Liver (tissue), 9 donors: ENCODE measurements around the gene MYBPC2. TPM values are rescaled to one million over a fixed set of nuclear protein-coding genes. Genes with fewer than 3 reads are reported as not detected.
A peak's percentile ranks its signal among the peaks of the same experiment; 100 is the strongest.

ENCODE experiments used
- DNase-seq: peaks from one replicate; pipeline ENCODE4 v3.0.0-alpha.2; 2017; ENCODE audit warnings: low spot score
- H3K27ac ChIP-seq, 2 donors: one replicate each; pipeline ENCODE4 v1.7.0; 2013; ENCODE audit warnings: inconsistent platforms in 2 of 2, low read length in 2 of 2, control low read depth in 1 of 2, low read depth in 1 of 2, mild to moderate bottlenecking in 1 of 2
- H3K27me3 ChIP-seq, 4 donors: one replicate each; pipeline versions ENCODE4 v1.6.1 to v1.7.0; 2013; ENCODE audit warnings: low read length in 3 of 4, inconsistent platforms in 1 of 4, mild to moderate bottlenecking in 1 of 4, moderate library complexity in 1 of 4; ENCODE audit not compliant: control insufficient read depth in 4 of 4, insufficient read depth in 4 of 4
- H3K36me3 ChIP-seq, 4 donors: one replicate each; pipeline versions ENCODE4 v1.6.1 to v1.7.0; 2013; ENCODE audit warnings: low read length in 3 of 4, mild to moderate bottlenecking in 3 of 4, low read depth in 1 of 4, moderate library complexity in 1 of 4; ENCODE audit not compliant: control insufficient read depth in 4 of 4, insufficient read depth in 3 of 4
- H3K4me1 ChIP-seq, 4 donors: one replicate each; pipeline versions ENCODE4 v1.6.1 to v1.7.0; 2013; ENCODE audit warnings: low read length in 3 of 4, mild to moderate bottlenecking in 3 of 4, moderate library complexity in 1 of 4; ENCODE audit not compliant: control insufficient read depth in 4 of 4, insufficient read depth in 4 of 4
- H3K4me3 ChIP-seq, 3 donors: one replicate each; pipeline versions ENCODE4 v1.6.1 to v1.7.0; 2013; ENCODE audit warnings: low read length in 3 of 3, control low read depth in 1 of 3, low read depth in 1 of 3, mild to moderate bottlenecking in 1 of 3
- H3K9ac ChIP-seq, 2 donors: one replicate each; pipeline ENCODE4 v1.7.0; 2013; ENCODE audit warnings: low read length in 2 of 2, mild to moderate bottlenecking in 2 of 2, moderate library complexity in 2 of 2, control low read depth in 1 of 2, low read depth in 1 of 2
- H3K9me3 ChIP-seq, 4 donors: one replicate each; pipeline versions ENCODE4 v1.6.1 to v1.7.0; 2013; ENCODE audit warnings: low read length in 3 of 4; ENCODE audit not compliant: control insufficient read depth in 4 of 4
- CTCF ChIP-seq: fragments of 150-350 bp; IDR thresholded peaks from 2 replicates; pipeline ENCODE4 v1.5.1; 2017; ENCODE audit warnings: improper control_type of control experiment, low read depth, low read length; ENCODE audit not compliant: missing input control
- EGR1 ChIP-seq, 2 donors: IDR thresholded peaks; 2 replicates each; pipeline ENCODE4 v1.6.1; 2016 to 2018; ENCODE audit warnings: antibody characterized with exemption in 2 of 2, low read depth in 2 of 2
- FOXA2 ChIP-seq: IDR thresholded peaks from 2 replicates; pipeline ENCODE4 v1.6.1; 2016; ENCODE audit warnings: antibody characterized with exemption
- HNF4A ChIP-seq, 2 donors: conservative IDR thresholded peaks; 2 replicates each; pipeline ENCODE4 v1.6.1; 2016; ENCODE audit warnings: antibody characterized with exemption in 2 of 2, mild to moderate bottlenecking in 2 of 2
- HNF4G ChIP-seq: IDR thresholded peaks from 2 replicates; pipeline ENCODE4 v1.6.1; 2016; ENCODE audit warnings: antibody characterized with exemption
- NR2F2 ChIP-seq: IDR thresholded peaks from 2 replicates; pipeline ENCODE4 v1.6.1; 2016; ENCODE audit warnings: antibody characterized with exemption
- SP1 ChIP-seq: IDR thresholded peaks from 2 replicates; pipeline ENCODE4 v1.6.1; 2018; ENCODE audit warnings: antibody characterized with exemption, mild to moderate bottlenecking
- TAF1 ChIP-seq: conservative IDR thresholded peaks from 2 replicates; pipeline ENCODE4 v1.6.1; 2016; ENCODE audit warnings: antibody characterized with exemption, mild to moderate bottlenecking
- YY1 ChIP-seq: IDR thresholded peaks from 2 replicates; pipeline ENCODE4 v1.6.1; 2016; ENCODE audit warnings: antibody characterized with exemption, mild to moderate bottlenecking
- ZBTB33 ChIP-seq: IDR thresholded peaks from 2 replicates; pipeline ENCODE4 v1.6.1; 2016; ENCODE audit warnings: antibody characterized with exemption
- WGBS: extraction: QIAGEN DNeasy Blood & Tissue Kit; methylation state at CpG from one replicate; pipeline ENCODE4 v1.1.7; 2013; 5-methylcytosine and 5-hydroxymethylcytosine counted together
- polyA plus RNA-seq, 2 donors: library from polyadenylated mRNA; stranded (reverse) in 1 of 2; unstranded in 1 of 2; fragments of 200-250 nt in 1 of 2; fragments of >200 nt in 1 of 2; fragmentation: Nextera tagmentation in 1 of 2; extraction: Ambion mirVana in 1 of 2; gene quantifications; one replicate each; pipeline versions ENCODE4 v1.2.1 to v1.2.3, GENCODE V29; 2013 to 2015
- total RNA-seq, 2 donors: library from RNA; depleted of rRNA; stranded (reverse); fragments of >200 nt; gene quantifications; one replicate each; pipeline ENCODE4 v1.2.3, GENCODE V29; 2014
- TF ChIP-seq, protein P1 (sequence below): IDR thresholded peaks from 2 replicates; pipeline ENCODE4 v1.6.1; 2016; ENCODE audit warnings: antibody characterized with exemption, mild to moderate bottlenecking
- donor health status: healthy.
- donor health status: healthy.
- donor health status: healthy.
- donor health status: healthy.
- donor health status: healthy.

MYBPC2 gene
- total and polyA plus RNA-seq, 4 donors: under 0.01 TPM; not detected in 3

GRCh38 chr19:50465000-50465399, 32.3 kb downstream of the MYBPC2 start:
- DNase-seq: no peak
- no peaks in the 10 kb centered on the region for H3K9me3 ChIP-seq
- TF ChIP-seq HNF4G (no peak), EGR1 (IDR thresholded peaks at IDR 0.05; ENCODE audit: low read depth in 2 of 2) (no peak), NR2F2 (no peak), CTCF (no peak), FOXA2 (no peak), YY1 (no peak), SP1 (peak; percentile 14), ZBTB33 (no peak), TAF1 (no peak), HNF4A (conservative IDR thresholded peaks at IDR 0.05) (peak in 1 of 2 donors; percentile 32)
- TF ChIP-seq, protein P1, sequence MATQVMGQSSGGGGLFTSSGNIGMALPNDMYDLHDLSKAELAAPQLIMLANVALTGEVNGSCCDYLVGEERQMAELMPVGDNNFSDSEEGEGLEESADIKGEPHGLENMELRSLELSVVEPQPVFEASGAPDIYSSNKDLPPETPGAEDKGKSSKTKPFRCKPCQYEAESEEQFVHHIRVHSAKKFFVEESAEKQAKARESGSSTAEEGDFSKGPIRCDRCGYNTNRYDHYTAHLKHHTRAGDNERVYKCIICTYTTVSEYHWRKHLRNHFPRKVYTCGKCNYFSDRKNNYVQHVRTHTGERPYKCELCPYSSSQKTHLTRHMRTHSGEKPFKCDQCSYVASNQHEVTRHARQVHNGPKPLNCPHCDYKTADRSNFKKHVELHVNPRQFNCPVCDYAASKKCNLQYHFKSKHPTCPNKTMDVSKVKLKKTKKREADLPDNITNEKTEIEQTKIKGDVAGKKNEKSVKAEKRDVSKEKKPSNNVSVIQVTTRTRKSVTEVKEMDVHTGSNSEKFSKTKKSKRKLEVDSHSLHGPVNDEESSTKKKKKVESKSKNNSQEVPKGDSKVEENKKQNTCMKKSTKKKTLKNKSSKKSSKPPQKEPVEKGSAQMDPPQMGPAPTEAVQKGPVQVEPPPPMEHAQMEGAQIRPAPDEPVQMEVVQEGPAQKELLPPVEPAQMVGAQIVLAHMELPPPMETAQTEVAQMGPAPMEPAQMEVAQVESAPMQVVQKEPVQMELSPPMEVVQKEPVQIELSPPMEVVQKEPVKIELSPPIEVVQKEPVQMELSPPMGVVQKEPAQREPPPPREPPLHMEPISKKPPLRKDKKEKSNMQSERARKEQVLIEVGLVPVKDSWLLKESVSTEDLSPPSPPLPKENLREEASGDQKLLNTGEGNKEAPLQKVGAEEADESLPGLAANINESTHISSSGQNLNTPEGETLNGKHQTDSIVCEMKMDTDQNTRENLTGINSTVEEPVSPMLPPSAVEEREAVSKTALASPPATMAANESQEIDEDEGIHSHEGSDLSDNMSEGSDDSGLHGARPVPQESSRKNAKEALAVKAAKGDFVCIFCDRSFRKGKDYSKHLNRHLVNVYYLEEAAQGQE: no peak
- H3K36me3 ChIP-seq: no peaks in the 10 kb centered on the region
- no peaks in the 10 kb centered on the region for H3K27me3 ChIP-seq
- WGBS: 46% methylated on average over 13 of the region's 13 CpGs
- H3K4me1 ChIP-seq: no peaks in the 10 kb centered on the region
- H3K27ac ChIP-seq: no peak overlapping the region
- H3K9ac ChIP-seq: no peak overlapping the region
- no peak overlapping the region for H3K4me3 ChIP-seq

GRCh38 chr19:50465986-50466705, 33.5 kb downstream of the MYBPC2 start:
- no peaks in the 10 kb centered on the region for H3K9me3 ChIP-seq
- H3K4me3 ChIP-seq: no peak overlapping the region
- no peak for TF ChIP-seq SP1
- H3K27ac ChIP-seq: no peak overlapping the region
- H3K36me3 ChIP-seq: no peaks in the 10 kb centered on the region
- DNase-seq: no peak
- H3K4me1 ChIP-seq: no peaks in the 10 kb centered on the region
- 72% methylated on average over 29 of the region's 29 CpGs for WGBS
- H3K27me3 ChIP-seq: no peaks in the 10 kb centered on the region
- no peak overlapping the region for H3K9ac ChIP-seq
